Esophagus squamous epithelium (tissue), 5 donors: ENCODE data around the gene HLCS. TPM values are rescaled to one million over a fixed set of nuclear protein-coding genes. Genes with fewer than 3 reads are reported as not detected.

Experiments
- DNase-seq: peaks from one replicate; lab custom pipeline; 2025; lab: John Stamatoyannopoulos, UW
- H3K27ac ChIP-seq, 4 donors: fragments of 200-600 bp; sonication (generic); one replicate each; pipeline ENCODE4 v1.5.1; 2016 to 2019; ENCODE audit warnings: mild to moderate bottlenecking in 1 of 4
- H3K27me3 ChIP-seq, 4 donors: fragments of 200-600 bp; sonication (generic); 1 replicate in 3 of 4; 2 replicates in 1 of 4; pipeline versions ENCODE4 v1.5.1 to v1.6.0; 2017 to 2021; ENCODE audit warnings: antibody characterized with exemption in 1 of 4
- H3K36me3 ChIP-seq, 3 donors: fragments of 200-600 bp; sonication (generic); one replicate each; pipeline ENCODE4 v1.5.1; 2016 to 2019
- H3K4me1 ChIP-seq, 3 donors: fragments of 200-600 bp; sonication (generic); one replicate each; pipeline ENCODE4 v1.5.1; 2017 to 2019
- H3K4me3 ChIP-seq, 4 donors: fragments of 200-600 bp; sonication (generic); 1 replicate in 3 of 4; 2 replicates in 1 of 4; pipeline ENCODE4 v1.5.1; 2016 to 2019; ENCODE audit warnings: mild to moderate bottlenecking in 2 of 4, moderate library complexity in 1 of 4
- H3K9me3 ChIP-seq, 3 donors: fragments of 200-600 bp; sonication (generic); one replicate each; pipeline ENCODE4 v1.5.1; 2016 to 2019
- CTCF ChIP-seq, 6 experiments: fragments of 450-650 bp in 4 of 6; fragments of 200-600 bp in 2 of 6; sonication (generic) in 2 of 6; IDR thresholded peaks; one replicate each; pipeline ENCODE4 v1.5.1; 2016 to 2019; ENCODE audit warnings: antibody characterized with exemption in 6 of 6, mild to moderate bottlenecking in 4 of 6, moderate library complexity in 4 of 6
- POLR2A ChIP-seq, 4 donors: fragments of 450-650 bp; IDR thresholded peaks; one replicate each; pipeline ENCODE4 v1.6.1; 2017; ENCODE audit warnings: antibody characterized with exemption in 4 of 4, mild to moderate bottlenecking in 4 of 4, moderate library complexity in 3 of 4
- WGBS, 2 donors: methylation state at CpG; one replicate each; pipeline ENCODE4 v1.1.5; 2018; 5-methylcytosine and 5-hydroxymethylcytosine counted together
- intact Hi-C: fragments of 100-400 bp; cut with DNase I; formaldehyde crosslinking; loops from one replicate; pipeline ENCODE4 v1.15.0; 2022
- total RNA-seq, 4 donors: library from RNA; depleted of rRNA; stranded (reverse); fragments of >200 nt; gene quantifications; one replicate each; pipeline ENCODE4 v1.1.0, GENCODE V29; 2016
- donor health status: DM: yes; HTN: yes; CAD: no.

The HLCS gene
- total RNA-seq, 4 donors from 2014 or later = 6.3 to 19.5 (median 13.5) TPM

GRCh38 chr21:36860736-36861594 lies 105.5 kb downstream of the HLCS start:
- Histone ChIP-seq H3K36me3 (no peaks in the 10 kb centered on the region), H3K4me1 (peaks cover 0 to 14% (median 3%) of the 10 kb centered on the region in 3 donors), H3K9me3 (no peaks in the 10 kb centered on the region), H3K4me3 (no peak overlapping the region), H3K27ac (peak overlapping the region in 3 of 4 donors; percentile 22 to 37 (median 36)), H3K27me3 (no peaks in the 10 kb centered on the region)
- no peak for TF ChIP-seq CTCF (IDR thresholded peaks at IDR 0.05)
- no peak for TF ChIP-seq POLR2A (IDR thresholded peaks at IDR 0.05)
- no peak for DNase-seq
- WGBS, 2 donors = 83 to 86% methylated on average over 8 of the region's 8 CpGs
- intact Hi-C loops = no loop called here

- Histone ChIP-seq H3K4me1 (peaks cover 0 to 14% (median 3%) of the 10 kb centered on the region in 3 donors), H3K27me3 (no peaks in the 10 kb centered on the region), H3K36me3 (no peaks in the 10 kb centered on the region), H3K4me3 (no peak overlapping the region), H3K9me3 (no peaks in the 10 kb centered on the region), H3K27ac (peak overlapping the region in 3 of 4 donors; percentile 7 to 37 (median 34))
- intact Hi-C loops = no loop called here
- WGBS, 2 donors = 78 to 84% methylated on average over 8 of the region's 8 CpGs
- TF ChIP-seq CTCF (IDR thresholded peaks at IDR 0.05) (no peak), POLR2A (IDR thresholded peaks at IDR 0.05) (no peak)
- no peak for DNase-seq
These were observed 106.5 kb downstream of the HLCS start for GRCh38 chr21:36859744-36860501.

GRCh38 chr21:36858320-36858957 lies 108.0 kb downstream of the HLCS start:
- H3K36me3 ChIP-seq = no peaks in the 10 kb centered on the region
- no peaks in the 10 kb centered on the region for H3K9me3 ChIP-seq
- no peak overlapping the region for H3K27ac ChIP-seq
- TF ChIP-seq POLR2A (IDR thresholded peaks at IDR 0.05) = no peak
- no peak for TF ChIP-seq CTCF (IDR thresholded peaks at IDR 0.05)
- no peaks in the 10 kb centered on the region for H3K27me3 ChIP-seq
- intact Hi-C loops = no loop called here
- no peak for DNase-seq
- no peak overlapping the region for H3K4me3 ChIP-seq
- 80 to 83% methylated on average over 5 to 7 of the region's 7 CpGs for WGBS, 2 donors
- peaks cover 0 to 19% (median 3%) of the 10 kb centered on the region in 3 donors for H3K4me1 ChIP-seq

- Histone ChIP-seq H3K4me3 (no peak overlapping the region), H3K36me3 (no peaks in the 10 kb centered on the region), H3K9me3 (no peaks in the 10 kb centered on the region), H3K27ac (no peak overlapping the region), H3K4me1 (peaks cover 0 to 19% (median 3%) of the 10 kb centered on the region in 3 donors), H3K27me3 (no peaks in the 10 kb centered on the region)
- TF ChIP-seq CTCF (IDR thresholded peaks at IDR 0.05) (no peak), POLR2A (IDR thresholded peaks at IDR 0.05) (no peak)
- DNase-seq = no peak
- intact Hi-C loops = no loop called here
- 86 to 93% methylated on average over 3 of the region's 3 CpGs for WGBS, 2 donors
These were observed 109.8 kb downstream of the HLCS start for GRCh38 chr21:36856643-36857042.
